AG04450 (cell line): Measurements from ENCODE around the gene CDON. TPM values are rescaled to one million over a fixed set of nuclear protein-coding genes. Genes with fewer than 3 reads are reported as not detected.

Experiments
- CTCF ChIA-PET: fragments of 300-600, 350-600 bp; formaldehyde crosslinking; extraction: SDS; loops from one replicate; lab custom pipeline; 2022; ENCODE audit warnings: antibody characterized with exemption, inconsistent platforms; lab: Charles Lee
- POLR2A ChIA-PET: fragments of 350-600 bp; formaldehyde crosslinking; extraction: SDS; loops from one replicate; lab custom pipeline; 2021; ENCODE audit warnings: antibody characterized with exemption, inconsistent platforms; lab: Yijun Ruan, JAX
- DNase-seq: peaks from one replicate; pipeline ENCODE4 v3.0.0-alpha.2; 2011; ENCODE audit warnings: low read depth, low spot score
- H3K27ac ChIP-seq: one replicate; pipeline ENCODE4 v1.5.1; 2012; ENCODE audit warnings: low read depth, low read length, control low read depth
- H3K27me3 ChIP-seq: one replicate; pipeline ENCODE4 v1.6.0; 2012; ENCODE audit warnings: low read length; ENCODE audit not compliant: control insufficient read depth, insufficient read depth
- H3K4me3 ChIP-seq: 2 replicates; pipeline ENCODE4 v1.5.1; 2011; ENCODE audit warnings: mild to moderate bottlenecking, low read depth, low read length, control low read depth
- H3K9me3 ChIP-seq: 2 replicates; pipeline ENCODE4 v1.5.1; 2012; ENCODE audit warnings: low read length; ENCODE audit not compliant: control insufficient read depth, insufficient read depth
- polyA plus RNA-seq: library from polyadenylated mRNA; depleted of rRNA; stranded (reverse); fragments of >200 nt; gene quantifications from 2 replicates; pipeline ENCODE4 v1.2.3, GENCODE V29; 2011
- TF ChIP-seq, protein P1 (sequence below): IDR thresholded peaks from 2 replicates; pipeline ENCODE4 v1.5.1; 2011; ENCODE audit warnings: low read depth, low read length, control low read depth, inconsistent platforms

The CDON gene
- polyA plus RNA-seq, 1 experiment, result 4.0 TPM

DNA sequence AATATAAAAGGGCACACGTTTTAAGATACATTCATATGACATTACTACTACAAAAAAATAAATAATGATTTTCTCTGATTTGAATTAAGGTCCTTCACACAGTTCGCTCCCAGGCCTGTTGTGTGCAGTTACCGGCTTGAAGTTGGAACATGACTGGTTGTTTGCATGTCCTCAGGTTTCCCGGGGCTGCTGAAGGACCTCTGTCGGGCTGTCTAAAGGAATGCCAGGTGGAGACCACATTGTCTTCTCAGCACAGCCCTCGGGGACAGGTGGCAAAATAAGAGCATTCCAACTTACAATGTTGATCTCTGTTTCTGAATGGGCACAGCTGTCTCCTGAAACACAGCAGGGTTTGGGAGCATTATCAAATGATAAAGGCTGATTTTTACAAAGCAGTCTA is 101.9 kb downstream of the CDON start:
- H3K27me3 ChIP-seq, result peaks cover 21% of the 10 kb centered on the region
- H3K9me3 ChIP-seq, result no peaks in the 10 kb centered on the region
- no peak overlapping the region for H3K27ac ChIP-seq
- ChIA-PET CTCF (no interaction called here), POLR2A (no interaction called here)
- no peak for DNase-seq
- TF ChIP-seq, protein P1, sequence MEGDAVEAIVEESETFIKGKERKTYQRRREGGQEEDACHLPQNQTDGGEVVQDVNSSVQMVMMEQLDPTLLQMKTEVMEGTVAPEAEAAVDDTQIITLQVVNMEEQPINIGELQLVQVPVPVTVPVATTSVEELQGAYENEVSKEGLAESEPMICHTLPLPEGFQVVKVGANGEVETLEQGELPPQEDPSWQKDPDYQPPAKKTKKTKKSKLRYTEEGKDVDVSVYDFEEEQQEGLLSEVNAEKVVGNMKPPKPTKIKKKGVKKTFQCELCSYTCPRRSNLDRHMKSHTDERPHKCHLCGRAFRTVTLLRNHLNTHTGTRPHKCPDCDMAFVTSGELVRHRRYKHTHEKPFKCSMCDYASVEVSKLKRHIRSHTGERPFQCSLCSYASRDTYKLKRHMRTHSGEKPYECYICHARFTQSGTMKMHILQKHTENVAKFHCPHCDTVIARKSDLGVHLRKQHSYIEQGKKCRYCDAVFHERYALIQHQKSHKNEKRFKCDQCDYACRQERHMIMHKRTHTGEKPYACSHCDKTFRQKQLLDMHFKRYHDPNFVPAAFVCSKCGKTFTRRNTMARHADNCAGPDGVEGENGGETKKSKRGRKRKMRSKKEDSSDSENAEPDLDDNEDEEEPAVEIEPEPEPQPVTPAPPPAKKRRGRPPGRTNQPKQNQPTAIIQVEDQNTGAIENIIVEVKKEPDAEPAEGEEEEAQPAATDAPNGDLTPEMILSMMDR, result no peak
- H3K4me3 ChIP-seq, result no peak overlapping the region

GRCh38 chr11:125959931-125960330 is 102.7 kb downstream of the CDON start:
- no peak for DNase-seq
- ChIA-PET CTCF (no interaction called here), POLR2A (no interaction called here)
- Histone ChIP-seq H3K9me3 (no peaks in the 10 kb centered on the region), H3K27ac (no peak overlapping the region), H3K27me3 (peaks cover 19% of the 10 kb centered on the region), H3K4me3 (no peak overlapping the region)
- TF ChIP-seq, protein P1, result no peak

DNA sequence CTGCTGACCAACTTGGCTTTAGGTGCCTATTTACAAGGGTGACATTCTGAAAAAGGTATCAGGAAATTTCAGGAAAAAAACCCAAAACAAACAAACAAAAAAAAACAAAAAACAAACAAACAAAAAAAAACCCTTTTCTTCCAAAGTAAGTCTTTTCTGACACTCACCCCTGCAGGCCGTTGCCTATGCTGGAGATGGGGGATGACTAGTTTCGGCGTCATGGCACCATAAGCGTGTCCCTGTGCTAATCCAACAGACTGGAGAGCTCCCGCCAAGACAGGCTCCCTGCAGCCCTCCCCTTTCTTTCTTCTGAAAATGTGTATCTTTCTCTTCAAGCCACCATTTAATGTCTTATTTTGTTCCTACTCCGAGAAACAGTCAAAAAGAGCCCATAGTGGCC is 103.2 kb downstream of the CDON start:
- H3K27ac ChIP-seq, result no peak overlapping the region
- DNase-seq, result no peak
- no peak overlapping the region for H3K4me3 ChIP-seq
- TF ChIP-seq, protein P1, result no peak
- ChIA-PET CTCF (no interaction called here), POLR2A (no interaction called here)
- H3K9me3 ChIP-seq, result no peaks in the 10 kb centered on the region
- H3K27me3 ChIP-seq, result peaks cover 19% of the 10 kb centered on the region

- TF ChIP-seq, protein P1, result no peak
- CTCF ChIA-PET, result no interaction called here
- POLR2A ChIA-PET, result no interaction called here
Measured at GRCh38 chr11:125958872-125959400, 103.7 kb downstream of the CDON start.

GRCh38 chr11:125957618-125958332 is 104.9 kb downstream of the CDON start:
- no peaks in the 10 kb centered on the region; the same call in 1 of the 2 replicates for H3K9me3 ChIP-seq
- TF ChIP-seq, protein P1, result no peak
- no peak overlapping the region for H3K27ac ChIP-seq
- CTCF ChIA-PET, result no interaction called here
- no peak overlapping the region for H3K4me3 ChIP-seq
- POLR2A ChIA-PET, result no interaction called here
- no peak for DNase-seq
- peaks cover 28% of the 10 kb centered on the region for H3K27me3 ChIP-seq

More at GRCh38 chr11:125958872-125959400, 103.7 kb downstream of the CDON start:
- H3K27ac ChIP-seq, result no peak overlapping the region
- DNase-seq, result no peak
- no peaks in the 10 kb centered on the region for H3K9me3 ChIP-seq
- H3K27me3 ChIP-seq, result peaks cover 19% of the 10 kb centered on the region
- H3K4me3 ChIP-seq, result no peak overlapping the region
